ENCODE data around the gene CD300A.

Gene CD300A

GRCh38 chr17:74523308-74523707 is 56.9 kb downstream of the CD300A start:
- no peak overlapping the region for H3K4me3 ChIP-seq (replicated peaks; ENCODE audit: low read depth, low read length)
- TF ChIP-seq CTCF (IDR thresholded peaks at IDR 0.05; ENCODE audit: low read depth, low read length, missing control alignments) = no peak
- no peak for DNase-seq (ENCODE audit: extremely low read depth, low read depth)

- no peak for DNase-seq (ENCODE audit: extremely low read depth, low read depth)
- no peak overlapping the region for H3K4me3 ChIP-seq (replicated peaks; ENCODE audit: low read depth, low read length)
- TF ChIP-seq CTCF (IDR thresholded peaks at IDR 0.05; ENCODE audit: low read depth, low read length, missing control alignments) = no peak
Measured at GRCh38 chr17:74524653-74525464, 58.4 kb downstream of the CD300A start.

- no peak for TF ChIP-seq CTCF (IDR thresholded peaks at IDR 0.05; ENCODE audit: low read depth, low read length, missing control alignments)
- H3K4me3 ChIP-seq (replicated peaks; ENCODE audit: low read depth, low read length) = no peak overlapping the region
- no peak for DNase-seq (ENCODE audit: extremely low read depth, low read depth)
Measured at GRCh38 chr17:74525465-74525725, 59.0 kb downstream of the CD300A start.

- no peak for TF ChIP-seq CTCF (IDR thresholded peaks at IDR 0.05; ENCODE audit: low read depth, low read length, missing control alignments)
- H3K4me3 ChIP-seq (replicated peaks; ENCODE audit: low read depth, low read length) = no peak overlapping the region
- DNase-seq (ENCODE audit: extremely low read depth, low read depth) = no peak
Measured at GRCh38 chr17:74525781-74526288, 59.4 kb downstream of the CD300A start.

GRCh38 chr17:74526681-74527080 is 60.2 kb downstream of the CD300A start:
- no peak overlapping the region for H3K4me3 ChIP-seq (replicated peaks; ENCODE audit: low read depth, low read length)
- DNase-seq (ENCODE audit: extremely low read depth, low read depth) = no peak
- TF ChIP-seq CTCF (IDR thresholded peaks at IDR 0.05; ENCODE audit: low read depth, low read length, missing control alignments) = no peak

- H3K4me3 ChIP-seq (replicated peaks; ENCODE audit: low read depth, low read length) = no peak overlapping the region
- TF ChIP-seq CTCF (IDR thresholded peaks at IDR 0.05; ENCODE audit: low read depth, low read length, missing control alignments) = no peak
- DNase-seq (ENCODE audit: extremely low read depth, low read depth) = no peak
Measured at GRCh38 chr17:74527081-74527480, 60.6 kb downstream of the CD300A start.

- DNase-seq (ENCODE audit: extremely low read depth, low read depth) = no peak
Measured at GRCh38 chr17:74527756-74528155, 61.3 kb downstream of the CD300A start.

More at GRCh38 chr17:74527756-74528155, 61.3 kb downstream of the CD300A start:
- no peak overlapping the region for H3K4me3 ChIP-seq (replicated peaks; ENCODE audit: low read depth, low read length)
- no peak for TF ChIP-seq CTCF (IDR thresholded peaks at IDR 0.05; ENCODE audit: low read depth, low read length, missing control alignments)
